Mesothelial cell of epicardium (in vitro differentiated cells): Measurements from ENCODE around the gene CROCC. TPM values are rescaled to one million over a fixed set of nuclear protein-coding genes. Genes with fewer than 3 reads are reported as not detected.
"Not testable (repeated sequence)": the region's sequence is repeated elsewhere in the genome, so short reads cannot be mapped to it uniquely, and the experiment has no call there.

ENCODE experiments used
- DNase-seq, 2 experiments: peaks; one replicate each; pipeline ENCODE4 v3.0.0; 2021; ENCODE audit warnings: low spot score in 2 of 2; ENCODE audit not compliant: unreplicated experiment in 2 of 2
- H3K27ac Mint-ChIP-seq: 2 replicates; pipeline ENCODE4 v1.8.0; 2021; ENCODE audit warnings: mixed read lengths
- H3K27me3 Mint-ChIP-seq: 2 replicates; pipeline ENCODE4 v1.8.0; 2021; ENCODE audit warnings: low read depth, mixed read lengths
- H3K36me3 Mint-ChIP-seq: 2 replicates; pipeline ENCODE4 v1.8.0; 2021; ENCODE audit warnings: mixed read lengths
- H3K4me1 Mint-ChIP-seq: 2 replicates; pipeline ENCODE4 v1.8.0; 2021; ENCODE audit warnings: mixed read lengths
- H3K4me3 Mint-ChIP-seq: 2 replicates; pipeline ENCODE4 v1.8.0; 2021; ENCODE audit warnings: mild to moderate bottlenecking, moderate library complexity, mixed read lengths
- H3K9me3 Mint-ChIP-seq: 2 replicates; pipeline ENCODE4 v1.8.0; 2021; ENCODE audit warnings: mixed read lengths
- CTCF ChIP-seq: fragments of 200-600 bp; sonication (generic); IDR thresholded peaks from one replicate; pipeline ENCODE4 v1.5.0; 2021; ENCODE audit warnings: antibody characterized with exemption; ENCODE audit not compliant: unreplicated experiment
- total RNA-seq: library from RNA; stranded (reverse); gene quantifications from 3 replicates; pipeline ENCODE4 v1.2.1, GENCODE V29; 2021

CROCC gene
- total RNA-seq, 1 donor from 2014 or later: 86.4 TPM

- DNase-seq, H3K27me3 Mint-ChIP-seq, H3K36me3 Mint-ChIP-seq, H3K9me3 Mint-ChIP-seq: not testable (repeated sequence)
- Mint-ChIP-seq H3K4me1 (peaks cover 32% of the 10 kb centered on the region), H3K4me3 (peak overlapping the region; percentile 37), H3K27ac (peak overlapping the region; percentile 87)
These were observed 24.1 kb upstream of the CROCC start for GRCh38 chr1:16897653-16898052.

- H3K9me3 Mint-ChIP-seq, H3K4me3 Mint-ChIP-seq, H3K27me3 Mint-ChIP-seq, H3K36me3 Mint-ChIP-seq, DNase-seq: not testable (repeated sequence)
- Mint-ChIP-seq H3K27ac (peak overlapping the region; percentile 87), H3K4me1 (peaks cover 38% of the 10 kb centered on the region)
These were observed 23.4 kb upstream of the CROCC start for GRCh38 chr1:16898298-16898697.

GRCh38 chr1:16899020-16899419 lies 22.7 kb upstream of the CROCC start:
- H3K9me3 Mint-ChIP-seq, H3K27me3 Mint-ChIP-seq, H3K36me3 Mint-ChIP-seq, H3K27ac Mint-ChIP-seq, H3K4me3 Mint-ChIP-seq, DNase-seq: not testable (repeated sequence)
- H3K4me1 Mint-ChIP-seq: peaks cover 45% of the 10 kb centered on the region

GRCh38 chr1:16900751-16901150 lies 21.0 kb upstream of the CROCC start:
- H3K27me3 Mint-ChIP-seq: no peaks in the 10 kb centered on the region
- H3K36me3 Mint-ChIP-seq: no peaks in the 10 kb centered on the region
- DNase-seq: no peak
- TF ChIP-seq CTCF: no peak
- H3K9me3 Mint-ChIP-seq: no peaks in the 10 kb centered on the region
- peak overlapping the region; percentile 47 for H3K27ac Mint-ChIP-seq
- H3K4me1 Mint-ChIP-seq: peaks cover 40% of the 10 kb centered on the region
- H3K4me3 Mint-ChIP-seq: no peak overlapping the region

- not testable (repeated sequence) for H3K27me3 Mint-ChIP-seq, H3K36me3 Mint-ChIP-seq, DNase-seq, H3K4me3 Mint-ChIP-seq, H3K9me3 Mint-ChIP-seq
- peak overlapping the region; percentile 34 for H3K27ac Mint-ChIP-seq
- H3K4me1 Mint-ChIP-seq: peaks cover 39% of the 10 kb centered on the region
These were observed 20.4 kb upstream of the CROCC start for GRCh38 chr1:16901371-16901770.

GRCh38 chr1:16903054-16903453 lies 18.7 kb upstream of the CROCC start:
- TF ChIP-seq CTCF: no peak
- Mint-ChIP-seq H3K9me3 (no peaks in the 10 kb centered on the region), H3K27ac (no peak overlapping the region), H3K36me3 (no peaks in the 10 kb centered on the region), H3K27me3 (no peaks in the 10 kb centered on the region), H3K4me1 (peaks cover 28% of the 10 kb centered on the region), H3K4me3 (peak overlapping the region; percentile 35)
- no peak for DNase-seq

GRCh38 chr1:16903458-16903796 lies 18.3 kb upstream of the CROCC start:
- H3K27me3 Mint-ChIP-seq: no peaks in the 10 kb centered on the region
- H3K27ac Mint-ChIP-seq: no peak overlapping the region
- no peaks in the 10 kb centered on the region for H3K36me3 Mint-ChIP-seq
- no peaks in the 10 kb centered on the region for H3K9me3 Mint-ChIP-seq
- H3K4me3 Mint-ChIP-seq: no peak overlapping the region
- no peak for TF ChIP-seq CTCF
- H3K4me1 Mint-ChIP-seq: peaks cover 25% of the 10 kb centered on the region
- no peak for DNase-seq

- no peak for TF ChIP-seq CTCF
- Mint-ChIP-seq H3K9me3 (no peaks in the 10 kb centered on the region), H3K27ac (no peak overlapping the region), H3K4me3 (no peak overlapping the region), H3K36me3 (no peaks in the 10 kb centered on the region), H3K27me3 (no peaks in the 10 kb centered on the region), H3K4me1 (peaks cover 25% of the 10 kb centered on the region)
- DNase-seq: peak; percentile 90 to 93
These were observed 17.1 kb upstream of the CROCC start for GRCh38 chr1:16904560-16905109.
